Heart right ventricle (tissue), 16 donors: ENCODE results near the gene SLC35G2. TPM values are rescaled to one million over a fixed set of nuclear protein-coding genes. Genes with fewer than 3 reads are reported as not detected.
"Not testable (repeated sequence)": the region's sequence is repeated elsewhere in the genome, so short reads cannot be mapped to it uniquely, and the experiment has no call there.

Experiments
- ATAC-seq, 8 donors: fragments of 200-7000 bp; cut with Tn5 transposase; one replicate each; pipeline ENCODE4 v1.9.1; 2020; ENCODE audit warnings: mild to moderate bottlenecking in 8 of 8, moderate library complexity in 8 of 8, moderate number of reproducible peaks in 1 of 8
- DNase-seq, 2 donors: peaks; one replicate each; pipeline ENCODE4 v3.0.0-alpha.2; 2020
- H3K27ac ChIP-seq, 10 donors: fragments of 200-600 bp; sonication (generic) in 2 of 10; one replicate each; pipeline versions ENCODE4 v1.5.0 to v1.8.0; 2020 to 2022; ENCODE audit warnings: mild to moderate bottlenecking in 3 of 10
- H3K27me3 ChIP-seq, 7 donors: fragments of 200-600 bp; one replicate each; pipeline ENCODE4 v1.8.0; 2021 to 2022; ENCODE audit warnings: mild to moderate bottlenecking in 2 of 7
- H3K36me3 ChIP-seq, 9 donors: fragments of 200-600 bp; sonication (generic) in 1 of 9; one replicate each; pipeline versions ENCODE4 v1.5.0 to v1.8.0; 2020 to 2022; ENCODE audit warnings: mild to moderate bottlenecking in 2 of 9
- H3K4me1 ChIP-seq, 9 donors: fragments of 200-600 bp; sonication (generic) in 1 of 9; one replicate each; pipeline versions ENCODE4 v1.5.0 to v1.8.0; 2020 to 2022; ENCODE audit warnings: mild to moderate bottlenecking in 4 of 9
- H3K4me3 ChIP-seq, 10 donors: fragments of 200-600 bp; sonication (generic) in 2 of 10; one replicate each; pipeline versions ENCODE4 v1.5.0 to v1.8.0; 2020 to 2022; ENCODE audit warnings: mild to moderate bottlenecking in 7 of 10, moderate library complexity in 2 of 10
- H3K9me3 ChIP-seq, 11 donors: fragments of 200-600 bp in 10 of 11; sonication (generic) in 2 of 11; one replicate each; pipeline versions ENCODE4 v1.5.0 to v1.8.0; 2013 to 2022; ENCODE audit warnings: mild to moderate bottlenecking in 2 of 11, control low read depth in 1 of 11, moderate library complexity in 1 of 11
- WGBS, 2 donors: extraction: QIAGEN DNeasy Blood & Tissue Kit; methylation state at CpG; one replicate each; pipeline ENCODE4 v1.1.7; 2013; ENCODE audit warnings: inconsistent platforms in 1 of 2; 5-methylcytosine and 5-hydroxymethylcytosine counted together
- intact Hi-C, 10 donors: fragments of 100-400 bp; cut with DNase I; formaldehyde crosslinking; loops; one replicate each; pipeline versions ENCODE4 v1.11.1 to v1.14.2; 2022
- polyA plus RNA-seq, 2 donors: library from polyadenylated mRNA; stranded (reverse); fragments of 200-250 nt; gene quantifications; one replicate each; pipeline ENCODE4 v1.2.3, GENCODE V29; 2013
- total RNA-seq, 10 donors: library from RNA; stranded (reverse); fragmentation: NEBNext Ultra II Directional in 3 of 10; extraction: Animal tissue kit (Norgen Biotek cat#: 25700) in 3 of 10; gene quantifications; one replicate each; pipeline versions ENCODE4 v1.2.1 to v1.2.4, GENCODE V29; 2021 to 2023
- TF ChIP-seq, protein P1 (sequence below), 9 donors: fragments of 200-600 bp; sonication (generic) in 2 of 9; IDR thresholded peaks; one replicate each; pipeline versions ENCODE4 v1.5.0 to v1.8.0; 2021 to 2022; ENCODE audit warnings: antibody characterized with exemption in 9 of 9, mild to moderate bottlenecking in 5 of 9, moderate library complexity in 1 of 9
- donor health status: Arrhythmogenic right ventricular cardiomyopathy.
- donor health status: ischemic (EF 13 %, LVEDD 7.1; RV severe dilation, severe dysfunction).
- donor health status: healthy with polysubstance abuse.
- donor health status: DM: no; HTN: yes; CAD: no.
- donor health status: DM: no; HTN: no; CAD: no.
- donor health status: ischemic (EF 25% LVEDD 6.9; RV normal size, moderate dysfunction).
- donor health status: ischemic (EF 25% LVEDD 5.7; RV mildly dilated, moderate dysfunction).
- donor health status: healthy.
- donor health status: DM: yes; HTN: yes; CAD: no.
- donor health status: Ischemic cardiomyopathy.
- donor health status: ischemic (EF 35%, LVEDD 5.7; RV mildly dilated, moderate dysfunction).
- donor health status: nonischemic (EF 11% LVEDD 7.7; RV severe dilation, severe dysfunction).
- donor health status: DM: yes; HTN: yes; CAD: no.
- donor health status: PGD.
- donor health status: ischemic (EF 29% LVEDD 5.4; RV normal size, mild dysfunction).
- donor health status: nonischemic (EF 23%, LVEDD 6.1; RV moderate dilation, normal function).

Gene SLC35G2
- total and polyA plus RNA-seq, 12 donors = 1.7 to 5.6 (median 2.6) TPM

DNA sequence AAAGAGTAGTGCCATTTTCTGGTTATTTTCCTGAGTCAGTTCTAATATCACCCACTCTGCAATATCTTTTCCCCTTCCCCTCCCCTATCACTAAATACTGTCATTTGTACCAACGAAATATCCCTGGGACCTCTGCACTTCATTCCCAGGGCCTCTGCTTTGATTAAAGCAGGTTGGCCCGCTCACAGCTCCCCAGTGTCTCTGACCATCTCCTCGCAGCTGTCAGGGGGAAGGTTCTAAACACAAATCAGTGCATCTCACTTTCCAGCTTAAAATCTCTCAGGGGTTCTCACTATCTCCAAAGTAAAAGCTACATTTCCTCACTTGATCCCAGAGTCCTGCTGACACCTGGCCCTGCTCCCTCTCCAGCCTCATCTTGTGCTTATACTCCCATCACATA lies 28.1 kb upstream of the SLC35G2 start:
- no peak for DNase-seq
- intact Hi-C loops = no loop called here

GRCh38 chr3:136792556-136793330 lies 26.2 kb upstream of the SLC35G2 start:
- Histone ChIP-seq H3K36me3 (no peaks in the 10 kb centered on the region), H3K27ac (no peak overlapping the region), H3K4me3 (no peak overlapping the region), H3K27me3 (no peaks in the 10 kb centered on the region), H3K9me3 (no peaks in the 10 kb centered on the region), H3K4me1 (peaks cover 0 to 5% (median 0%) of the 10 kb centered on the region in 9 donors)
- 58 to 71% methylated on average over 4 of the region's 4 CpGs for WGBS, 2 donors
- no peak for DNase-seq
- intact Hi-C loops = no loop called here
- TF ChIP-seq, protein P1, sequence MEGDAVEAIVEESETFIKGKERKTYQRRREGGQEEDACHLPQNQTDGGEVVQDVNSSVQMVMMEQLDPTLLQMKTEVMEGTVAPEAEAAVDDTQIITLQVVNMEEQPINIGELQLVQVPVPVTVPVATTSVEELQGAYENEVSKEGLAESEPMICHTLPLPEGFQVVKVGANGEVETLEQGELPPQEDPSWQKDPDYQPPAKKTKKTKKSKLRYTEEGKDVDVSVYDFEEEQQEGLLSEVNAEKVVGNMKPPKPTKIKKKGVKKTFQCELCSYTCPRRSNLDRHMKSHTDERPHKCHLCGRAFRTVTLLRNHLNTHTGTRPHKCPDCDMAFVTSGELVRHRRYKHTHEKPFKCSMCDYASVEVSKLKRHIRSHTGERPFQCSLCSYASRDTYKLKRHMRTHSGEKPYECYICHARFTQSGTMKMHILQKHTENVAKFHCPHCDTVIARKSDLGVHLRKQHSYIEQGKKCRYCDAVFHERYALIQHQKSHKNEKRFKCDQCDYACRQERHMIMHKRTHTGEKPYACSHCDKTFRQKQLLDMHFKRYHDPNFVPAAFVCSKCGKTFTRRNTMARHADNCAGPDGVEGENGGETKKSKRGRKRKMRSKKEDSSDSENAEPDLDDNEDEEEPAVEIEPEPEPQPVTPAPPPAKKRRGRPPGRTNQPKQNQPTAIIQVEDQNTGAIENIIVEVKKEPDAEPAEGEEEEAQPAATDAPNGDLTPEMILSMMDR (IDR thresholded peaks at IDR 0.05) = no peak
- no peak for ATAC-seq

More for the DNA sequence above, 28.1 kb upstream of the SLC35G2 start:
- Histone ChIP-seq H3K4me1 (peaks cover 0 to 24% (median 13%) of the 10 kb centered on the region in 9 donors), H3K4me3 (no peak overlapping the region), H3K9me3 (no peaks in the 10 kb centered on the region), H3K36me3 (no peaks in the 10 kb centered on the region), H3K27me3 (no peaks in the 10 kb centered on the region), H3K27ac (no peak overlapping the region)
- WGBS, 2 donors = 68 to 80% methylated on average over 3 of the region's 3 CpGs
- ATAC-seq = no peak
- TF ChIP-seq, protein P1 (IDR thresholded peaks at IDR 0.05) = no peak

DNA sequence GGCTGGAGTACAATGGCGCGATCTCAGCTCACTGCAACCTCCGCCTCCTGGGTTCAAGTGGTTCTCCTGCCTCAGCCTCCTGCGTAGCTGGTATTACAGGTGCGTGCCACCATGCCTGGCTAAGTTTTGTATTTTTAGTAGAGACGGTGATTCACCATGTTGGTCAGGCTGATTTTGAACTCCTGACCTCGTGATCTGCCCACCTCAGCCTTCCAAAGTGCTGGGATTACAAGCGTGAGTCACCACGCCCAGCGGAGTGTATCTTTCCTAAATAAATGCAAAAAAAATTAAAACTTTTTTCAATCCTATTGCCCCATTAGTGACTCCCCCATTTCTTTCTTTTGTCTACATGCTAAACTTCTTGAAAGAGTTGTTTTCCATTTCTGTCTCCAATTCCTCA lies 17.8 kb upstream of the SLC35G2 start:
- H3K9me3 ChIP-seq, ATAC-seq, DNase-seq, intact Hi-C loops, H3K4me3 ChIP-seq, H3K36me3 ChIP-seq, H3K27me3 ChIP-seq: not testable (repeated sequence)
- peak overlapping the region in 1 of 10 donors; percentile 74 for H3K27ac ChIP-seq
- peaks cover 3 to 23% (median 20%) of the 10 kb centered on the region in 9 donors for H3K4me1 ChIP-seq
- 98% methylated on average over 10 of the region's 10 CpGs for WGBS, 2 donors

- intact Hi-C loops = no loop called here
- peak overlapping the region in 1 of 10 donors; percentile 4 for H3K4me3 ChIP-seq
- 24 to 30% methylated on average over 5 of the region's 5 CpGs for WGBS, 2 donors
- peak in 1 of 2 donors; percentile 69 for DNase-seq
- peaks cover 3 to 23% (median 20%) of the 10 kb centered on the region in 9 donors for H3K4me1 ChIP-seq
- TF ChIP-seq, protein P1 (IDR thresholded peaks at IDR 0.05) = no peak
- peak overlapping the region in 8 of 10 donors; percentile 29 to 74 (median 56) for H3K27ac ChIP-seq
- no peaks in the 10 kb centered on the region for H3K27me3 ChIP-seq
- no peaks in the 10 kb centered on the region for H3K9me3 ChIP-seq
- no peaks in the 10 kb centered on the region for H3K36me3 ChIP-seq
- peak; percentile 76 to 96 (median 88) for ATAC-seq
Measured at GRCh38 chr3:136802481-136802996, 16.4 kb upstream of the SLC35G2 start.

GRCh38 chr3:136804141-136804540 lies 14.8 kb upstream of the SLC35G2 start:
- H3K36me3 ChIP-seq = no peaks in the 10 kb centered on the region
- H3K4me3 ChIP-seq = no peak overlapping the region
- no peaks in the 10 kb centered on the region for H3K9me3 ChIP-seq
- TF ChIP-seq, protein P1 (IDR thresholded peaks at IDR 0.05) = no peak
- H3K4me1 ChIP-seq = peaks cover 3 to 23% (median 20%) of the 10 kb centered on the region in 9 donors
- no peaks in the 10 kb centered on the region for H3K27me3 ChIP-seq
- 93% methylated on average over 4 of the region's 4 CpGs for WGBS, 2 donors
- no peak overlapping the region for H3K27ac ChIP-seq
- DNase-seq (no peak), ATAC-seq (no peak)
- intact Hi-C loops = no loop called here
